Tibial nerve (tissue), 4 donors: ENCODE data around the gene SPTBN4. TPM values are rescaled to one million over a fixed set of nuclear protein-coding genes. Genes with fewer than 3 reads are reported as not detected.

Experiments
- DNase-seq, 2 donors: peaks; one replicate each; pipeline ENCODE4 v3.0.0-alpha.2; 2019; ENCODE audit warnings: low spot score in 2 of 2
- H3K27ac ChIP-seq, 4 donors: fragments of 200-600 bp; sonication (generic) in 3 of 4; one replicate each; pipeline ENCODE4 v1.5.1; 2017 to 2019; ENCODE audit warnings: mild to moderate bottlenecking in 1 of 4
- H3K27me3 ChIP-seq, 2 donors: fragments of 200-600 bp; sonication (generic) in 1 of 2; one replicate each; pipeline versions ENCODE4 v1.5.1 to v1.6.0; 2017 to 2019
- H3K36me3 ChIP-seq, 3 donors: fragments of 200-600 bp; sonication (generic); one replicate each; pipeline ENCODE4 v1.5.1; 2018 to 2019
- H3K4me1 ChIP-seq, 4 donors: fragments of 200-600 bp; sonication (generic) in 3 of 4; one replicate each; pipeline ENCODE4 v1.5.1; 2017 to 2019
- H3K4me3 ChIP-seq, 4 donors: fragments of 200-600 bp; sonication (generic) in 3 of 4; one replicate each; pipeline ENCODE4 v1.5.1; 2017 to 2019; ENCODE audit warnings: mild to moderate bottlenecking in 1 of 4, moderate library complexity in 1 of 4
- H3K9me3 ChIP-seq, 4 donors: fragments of 200-600 bp; sonication (generic) in 3 of 4; one replicate each; pipeline ENCODE4 v1.5.1; 2017 to 2019
- EP300 ChIP-seq, 2 donors: sonication (generic); formaldehyde crosslinking; IDR thresholded peaks; one replicate each; pipeline ENCODE4 v1.6.1; 2017; ENCODE audit warnings: antibody characterized with exemption in 2 of 2, mild to moderate bottlenecking in 1 of 2
- POLR2A ChIP-seq, 2 donors: fragments of 450-650 bp; IDR thresholded peaks; one replicate each; pipeline ENCODE4 v1.6.1; 2017; ENCODE audit warnings: antibody characterized with exemption in 2 of 2, mild to moderate bottlenecking in 2 of 2, moderate library complexity in 2 of 2
- WGBS, 2 donors: methylation state at CpG; one replicate each; pipeline ENCODE4 v1.1.5; 2018; 5-methylcytosine and 5-hydroxymethylcytosine counted together
- total RNA-seq, 4 donors: library from RNA; depleted of rRNA; stranded (reverse); fragments of >200 nt; gene quantifications; one replicate each; pipeline ENCODE4 v1.1.0, GENCODE V29; 2016
- TF ChIP-seq, protein P1 (sequence below), 5 experiments: fragments of 200-600 bp in 3 of 5; fragments of 450-650 bp in 2 of 5; sonication (generic) in 3 of 5; IDR thresholded peaks; one replicate each; pipeline ENCODE4 v1.5.1; 2016 to 2019; ENCODE audit warnings: antibody characterized with exemption in 5 of 5, mild to moderate bottlenecking in 3 of 5, moderate library complexity in 2 of 5

SPTBN4 gene
- total RNA-seq, 4 donors from 2014 or later, result 14.9 to 24.0 (median 19.7) TPM

DNA sequence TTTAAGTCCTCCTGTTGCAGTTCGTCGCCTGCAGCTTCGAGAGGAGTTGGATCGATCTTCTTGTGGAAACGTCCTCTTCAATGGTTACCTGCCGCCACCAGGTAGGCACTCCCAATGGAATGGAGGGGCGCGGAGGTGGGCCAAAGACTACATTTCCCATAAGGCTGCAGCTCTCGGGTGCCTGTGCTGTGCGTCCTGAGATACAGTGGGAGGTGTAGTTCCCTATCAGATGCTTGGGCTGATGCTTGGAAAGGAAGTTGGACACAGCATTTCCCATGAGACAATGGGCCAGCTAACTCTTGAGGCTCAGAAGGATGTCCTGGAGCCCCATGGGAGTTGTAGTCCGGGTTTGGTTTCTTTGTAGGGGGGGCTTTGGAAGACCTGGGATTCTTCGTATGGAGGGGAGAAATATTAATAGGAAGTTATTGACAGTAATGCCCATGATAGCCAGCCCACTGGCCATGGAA, 111.7 kb downstream of the SPTBN4 start:
- Histone ChIP-seq H3K4me3 (no peak overlapping the region), H3K36me3 (peaks cover 0 to 31% (median 3%) of the 10 kb centered on the region in 3 donors), H3K4me1 (peaks cover 0 to 32% (median 5%) of the 10 kb centered on the region in 4 donors), H3K27ac (no peak overlapping the region), H3K9me3 (no peaks in the 10 kb centered on the region), H3K27me3 (no peaks in the 10 kb centered on the region)
- TF ChIP-seq EP300 (IDR thresholded peaks at IDR 0.05) (no peak), POLR2A (IDR thresholded peaks at IDR 0.05) (no peak)
- TF ChIP-seq, protein P1, sequence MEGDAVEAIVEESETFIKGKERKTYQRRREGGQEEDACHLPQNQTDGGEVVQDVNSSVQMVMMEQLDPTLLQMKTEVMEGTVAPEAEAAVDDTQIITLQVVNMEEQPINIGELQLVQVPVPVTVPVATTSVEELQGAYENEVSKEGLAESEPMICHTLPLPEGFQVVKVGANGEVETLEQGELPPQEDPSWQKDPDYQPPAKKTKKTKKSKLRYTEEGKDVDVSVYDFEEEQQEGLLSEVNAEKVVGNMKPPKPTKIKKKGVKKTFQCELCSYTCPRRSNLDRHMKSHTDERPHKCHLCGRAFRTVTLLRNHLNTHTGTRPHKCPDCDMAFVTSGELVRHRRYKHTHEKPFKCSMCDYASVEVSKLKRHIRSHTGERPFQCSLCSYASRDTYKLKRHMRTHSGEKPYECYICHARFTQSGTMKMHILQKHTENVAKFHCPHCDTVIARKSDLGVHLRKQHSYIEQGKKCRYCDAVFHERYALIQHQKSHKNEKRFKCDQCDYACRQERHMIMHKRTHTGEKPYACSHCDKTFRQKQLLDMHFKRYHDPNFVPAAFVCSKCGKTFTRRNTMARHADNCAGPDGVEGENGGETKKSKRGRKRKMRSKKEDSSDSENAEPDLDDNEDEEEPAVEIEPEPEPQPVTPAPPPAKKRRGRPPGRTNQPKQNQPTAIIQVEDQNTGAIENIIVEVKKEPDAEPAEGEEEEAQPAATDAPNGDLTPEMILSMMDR (IDR thresholded peaks at IDR 0.05), result no peak
- no peak for DNase-seq
- 77 to 81% methylated on average over 12 of the region's 12 CpGs for WGBS, 2 donors

- Histone ChIP-seq H3K4me1 (peaks cover 0 to 34% (median 5%) of the 10 kb centered on the region in 4 donors), H3K27me3 (no peaks in the 10 kb centered on the region), H3K9me3 (no peaks in the 10 kb centered on the region), H3K4me3 (no peak overlapping the region), H3K36me3 (peaks cover 0 to 49% (median 3%) of the 10 kb centered on the region in 3 donors), H3K27ac (no peak overlapping the region)
- DNase-seq, result no peak
- WGBS, 2 donors, result 91 to 94% methylated on average over 13 of the region's 13 CpGs
- no peak for TF ChIP-seq EP300 (IDR thresholded peaks at IDR 0.05)
- TF ChIP-seq, protein P1 (IDR thresholded peaks at IDR 0.05), result no peak
- no peak for TF ChIP-seq POLR2A (IDR thresholded peaks at IDR 0.05)
These were observed 113.8 kb downstream of the SPTBN4 start for GRCh38 chr19:40580619-40581018.

DNA sequence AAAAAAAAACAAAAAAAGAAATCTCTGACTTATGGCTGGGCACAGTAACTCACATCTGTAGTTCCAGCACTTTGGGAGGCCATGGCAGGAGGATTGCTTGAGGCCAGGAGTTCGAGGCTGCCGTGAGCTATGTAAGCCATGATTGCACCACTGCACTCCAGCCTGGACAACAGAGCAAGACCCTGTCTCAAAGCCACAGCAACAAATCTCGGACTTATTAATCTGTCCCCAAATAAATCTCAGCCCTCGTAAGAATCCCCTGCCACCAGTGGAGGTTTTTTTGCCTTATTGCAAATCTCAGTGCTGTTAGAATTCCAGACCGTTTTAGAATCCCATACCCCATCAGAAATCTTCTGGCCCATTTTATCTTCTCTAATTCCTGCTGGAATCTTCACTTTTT, 114.7 kb downstream of the SPTBN4 start:
- no peak overlapping the region for H3K27ac ChIP-seq
- peaks cover 0 to 26% (median 5%) of the 10 kb centered on the region in 4 donors for H3K4me1 ChIP-seq
- H3K4me3 ChIP-seq, result no peak overlapping the region
- no peaks in the 10 kb centered on the region for H3K27me3 ChIP-seq
- no peaks in the 10 kb centered on the region for H3K9me3 ChIP-seq
- WGBS, 2 donors, result 90 to 91% methylated on average over 5 of the region's 5 CpGs
- TF ChIP-seq POLR2A (IDR thresholded peaks at IDR 0.05), result no peak
- no peak for TF ChIP-seq EP300 (IDR thresholded peaks at IDR 0.05)
- TF ChIP-seq, protein P1 (IDR thresholded peaks at IDR 0.05), result no peak
- DNase-seq, result no peak
- peaks cover 0 to 57% (median 3%) of the 10 kb centered on the region in 3 donors for H3K36me3 ChIP-seq

- Histone ChIP-seq H3K27ac (peak overlapping the region in 3 of 4 donors; percentile 20 to 81 (median 73)), H3K4me1 (peaks cover 0 to 22% (median 4%) of the 10 kb centered on the region in 4 donors), H3K36me3 (peaks cover 0 to 66% (median 3%) of the 10 kb centered on the region in 3 donors), H3K4me3 (no peak overlapping the region), H3K27me3 (no peaks in the 10 kb centered on the region), H3K9me3 (no peaks in the 10 kb centered on the region)
- DNase-seq, result no peak
- TF ChIP-seq, protein P1 (IDR thresholded peaks at IDR 0.05), result no peak
- TF ChIP-seq EP300 (IDR thresholded peaks at IDR 0.05) (no peak), POLR2A (IDR thresholded peaks at IDR 0.05) (no peak)
- WGBS, 2 donors, result 88 to 90% methylated on average over 1 to 2 of the region's 2 CpGs
These were observed 115.7 kb downstream of the SPTBN4 start for GRCh38 chr19:40582467-40582866.

DNA sequence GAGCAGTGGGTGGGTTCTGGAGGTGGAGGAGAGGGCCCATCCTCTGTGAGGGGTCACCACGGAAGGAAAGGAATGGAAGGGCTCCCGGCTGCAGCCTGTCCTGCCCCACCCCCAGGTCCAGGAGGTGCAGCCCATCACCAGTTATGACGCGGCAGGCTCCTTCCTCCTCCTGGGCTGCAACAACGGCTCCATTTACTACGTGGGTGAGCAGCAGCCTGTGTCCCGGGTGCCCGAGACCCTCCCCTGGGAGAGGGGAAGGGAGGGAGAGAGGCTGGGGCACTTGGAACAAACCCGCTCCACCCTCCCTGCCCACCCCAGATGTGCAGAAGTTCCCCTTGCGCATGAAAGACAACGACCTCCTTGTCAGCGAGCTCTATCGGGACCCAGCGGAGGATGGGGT, 116.5 kb downstream of the SPTBN4 start:
- peak overlapping the region in 3 of 4 donors; percentile 20 to 81 (median 73) for H3K27ac ChIP-seq
- no peaks in the 10 kb centered on the region for H3K27me3 ChIP-seq
- H3K4me3 ChIP-seq, result no peak overlapping the region
- peaks cover 0 to 14% (median 0%) of the 10 kb centered on the region in 4 donors for H3K4me1 ChIP-seq
- peaks cover 0 to 74% (median 3%) of the 10 kb centered on the region in 3 donors for H3K36me3 ChIP-seq
- TF ChIP-seq, protein P1 (IDR thresholded peaks at IDR 0.05), result no peak
- TF ChIP-seq POLR2A (IDR thresholded peaks at IDR 0.05) (no peak), EP300 (IDR thresholded peaks at IDR 0.05) (peak in 1 of 2 donors; percentile 18)
- 51 to 52% methylated on average over 14 of the region's 14 CpGs for WGBS, 2 donors
- DNase-seq, result no peak
- H3K9me3 ChIP-seq, result no peaks in the 10 kb centered on the region
